Measurements from ENCODE around the gene FOXM1.
A peak's percentile ranks its signal among the peaks of the same experiment; 100 is the strongest.

The FOXM1 gene

DNA sequence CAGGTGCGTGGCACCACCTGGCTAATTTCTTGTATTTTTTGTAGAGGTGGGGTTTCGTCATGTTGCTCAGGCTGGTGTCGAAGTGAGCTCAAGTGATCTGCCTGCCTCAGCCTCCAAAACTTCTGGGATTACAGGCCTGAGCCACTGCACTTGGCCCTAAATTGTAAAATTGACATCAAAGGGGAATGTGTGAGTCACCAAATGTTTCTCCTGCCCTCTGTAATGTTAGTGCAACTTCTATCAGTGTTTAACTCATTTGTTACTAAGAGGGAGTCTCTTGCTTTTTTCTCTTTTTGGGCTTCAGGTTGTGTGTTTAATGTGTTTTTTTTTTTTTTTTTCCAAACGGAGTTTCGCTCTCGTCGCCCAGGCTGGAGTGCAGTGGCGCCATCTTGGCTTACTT, 16.0 kb upstream of the FOXM1 start:
- no peak overlapping the region for H3K4me3 ChIP-seq (ENCODE audit: low read depth, low read length)
- TF ChIP-seq, protein P1, sequence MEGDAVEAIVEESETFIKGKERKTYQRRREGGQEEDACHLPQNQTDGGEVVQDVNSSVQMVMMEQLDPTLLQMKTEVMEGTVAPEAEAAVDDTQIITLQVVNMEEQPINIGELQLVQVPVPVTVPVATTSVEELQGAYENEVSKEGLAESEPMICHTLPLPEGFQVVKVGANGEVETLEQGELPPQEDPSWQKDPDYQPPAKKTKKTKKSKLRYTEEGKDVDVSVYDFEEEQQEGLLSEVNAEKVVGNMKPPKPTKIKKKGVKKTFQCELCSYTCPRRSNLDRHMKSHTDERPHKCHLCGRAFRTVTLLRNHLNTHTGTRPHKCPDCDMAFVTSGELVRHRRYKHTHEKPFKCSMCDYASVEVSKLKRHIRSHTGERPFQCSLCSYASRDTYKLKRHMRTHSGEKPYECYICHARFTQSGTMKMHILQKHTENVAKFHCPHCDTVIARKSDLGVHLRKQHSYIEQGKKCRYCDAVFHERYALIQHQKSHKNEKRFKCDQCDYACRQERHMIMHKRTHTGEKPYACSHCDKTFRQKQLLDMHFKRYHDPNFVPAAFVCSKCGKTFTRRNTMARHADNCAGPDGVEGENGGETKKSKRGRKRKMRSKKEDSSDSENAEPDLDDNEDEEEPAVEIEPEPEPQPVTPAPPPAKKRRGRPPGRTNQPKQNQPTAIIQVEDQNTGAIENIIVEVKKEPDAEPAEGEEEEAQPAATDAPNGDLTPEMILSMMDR (conservative IDR thresholded peaks at IDR 0.05; ENCODE audit: low read depth, low read length), result no peak
- DNase-seq (ENCODE audit: low read depth), result peak; percentile 88

DNA sequence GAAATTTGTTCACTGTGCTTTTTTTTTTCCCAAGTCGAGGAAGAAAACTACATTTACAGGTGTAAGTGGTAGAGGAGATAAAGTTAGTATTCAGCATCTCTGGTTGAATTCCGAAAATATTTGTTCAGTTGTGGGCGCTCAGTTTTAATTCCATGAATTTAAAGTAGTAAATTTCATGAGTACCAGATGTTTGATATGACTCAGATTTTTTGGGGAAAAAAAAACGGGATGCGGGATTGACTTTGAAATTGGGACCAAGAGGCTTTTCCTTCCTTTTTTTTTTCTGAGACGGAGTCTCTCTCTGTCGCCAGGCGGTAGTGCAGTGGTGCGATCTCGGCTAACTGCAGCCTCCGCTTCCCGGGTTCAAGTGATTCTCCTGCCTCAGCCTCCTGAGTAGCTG, 15.3 kb upstream of the FOXM1 start:
- TF ChIP-seq, protein P1 (conservative IDR thresholded peaks at IDR 0.05; ENCODE audit: low read depth, low read length), result no peak

DNA sequence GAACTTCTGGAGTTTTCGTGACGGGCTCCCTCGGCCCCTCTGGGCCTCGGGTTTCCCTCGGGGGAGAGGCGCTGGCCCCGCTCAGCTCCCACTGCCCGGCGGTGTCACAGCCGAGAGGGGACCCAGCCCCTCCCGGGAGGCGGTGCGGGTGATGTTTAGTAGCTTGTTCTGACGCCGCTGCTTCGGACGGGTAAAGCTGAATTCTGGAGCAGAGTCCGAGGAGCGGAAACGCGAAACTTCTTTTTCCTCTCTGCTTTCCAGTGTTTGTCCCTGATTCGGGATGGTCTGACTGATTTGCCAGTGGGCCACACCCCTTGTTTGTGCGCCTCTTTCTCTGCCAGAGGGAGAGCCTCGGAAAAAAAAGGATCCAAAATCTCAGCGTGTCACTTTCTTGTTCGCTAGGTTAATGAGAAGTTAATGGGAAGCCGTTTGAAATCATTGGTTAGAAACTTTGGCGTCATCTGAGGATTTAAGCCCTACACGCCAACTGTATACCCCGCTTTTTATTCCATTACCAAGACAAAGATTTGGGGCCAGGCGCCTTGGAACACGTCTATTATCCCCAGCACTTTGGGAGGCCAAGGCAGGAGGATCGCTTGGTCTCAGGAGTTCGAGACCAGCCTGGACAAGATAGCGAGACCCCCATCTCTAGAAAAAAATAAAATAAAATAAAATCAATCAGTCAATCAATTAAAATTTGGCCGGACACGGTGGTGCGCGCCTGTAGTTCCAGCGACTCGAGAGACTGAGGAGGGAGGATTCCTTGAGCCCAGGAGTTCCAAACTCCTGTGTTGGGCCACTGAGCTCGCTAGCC, 14.5 kb upstream of the FOXM1 start:
- TF ChIP-seq, protein P1 (conservative IDR thresholded peaks at IDR 0.05; ENCODE audit: low read depth, low read length), result no peak
- DNase-seq (ENCODE audit: low read depth), result peak; percentile 62

More for the DNA sequence above, 15.3 kb upstream of the FOXM1 start:
- DNase-seq (ENCODE audit: low read depth), result no peak
- H3K4me3 ChIP-seq (ENCODE audit: low read depth, low read length), result no peak overlapping the region

DNA sequence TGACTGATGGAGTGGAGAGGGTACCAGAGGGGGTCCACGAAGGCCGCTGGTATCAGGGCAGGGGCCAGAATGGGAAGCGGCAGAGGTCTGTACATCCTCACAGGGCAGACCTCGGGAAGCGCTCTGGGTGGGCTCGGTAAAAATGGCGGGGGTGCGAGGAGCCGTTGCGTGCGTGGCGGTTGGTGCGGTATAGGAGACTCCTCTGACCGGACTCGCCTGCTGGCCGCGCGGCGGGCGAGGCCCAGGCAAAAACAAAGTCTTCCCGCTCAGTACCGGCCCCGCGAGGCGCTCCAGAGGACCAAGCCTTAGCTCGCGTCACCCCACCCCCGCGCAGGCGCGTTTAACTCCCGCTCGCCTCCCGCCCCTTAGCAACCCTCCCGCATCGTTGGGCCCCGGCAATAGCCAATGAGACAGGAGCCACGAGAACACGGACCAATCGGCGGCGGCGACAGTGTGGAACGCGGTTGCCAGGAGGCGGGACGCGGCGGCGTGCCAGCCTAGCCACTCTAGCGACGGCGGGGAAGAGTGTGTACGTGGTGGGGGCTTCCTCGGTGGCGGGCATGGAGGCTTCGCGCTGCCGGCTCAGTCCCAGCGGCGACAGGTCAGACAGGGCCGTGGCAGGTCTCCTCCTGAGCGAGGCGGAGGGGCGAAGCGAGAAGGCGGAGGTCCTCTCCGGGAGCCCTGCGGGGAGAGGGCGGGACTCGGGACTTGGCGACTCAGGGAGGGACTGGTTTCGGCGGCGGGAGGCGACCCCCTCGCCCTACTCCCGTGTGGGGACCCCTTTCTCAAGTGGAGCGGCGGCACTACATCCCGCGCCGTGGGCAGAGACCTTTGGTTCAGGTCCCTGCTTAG, 13.6 kb upstream of the FOXM1 start, which contains the start of gene TULP3:
TULP3 (plus strand) TSS at position 504 of the 852 bp plus-strand sequence; CDS start at position 561, 57 bp downstream.
- TF ChIP-seq, protein P1 (conservative IDR thresholded peaks at IDR 0.05; ENCODE audit: low read depth, low read length), result peak; percentile 22
- DNase-seq (ENCODE audit: low read depth), result peak; percentile 98
- H3K4me3 ChIP-seq (ENCODE audit: low read depth, low read length), result peak within 1 kb of the TSS; percentile 96

More for the DNA sequence above, 14.5 kb upstream of the FOXM1 start:
- H3K4me3 ChIP-seq (ENCODE audit: low read depth, low read length), result peak overlapping the region; percentile 96

DNA sequence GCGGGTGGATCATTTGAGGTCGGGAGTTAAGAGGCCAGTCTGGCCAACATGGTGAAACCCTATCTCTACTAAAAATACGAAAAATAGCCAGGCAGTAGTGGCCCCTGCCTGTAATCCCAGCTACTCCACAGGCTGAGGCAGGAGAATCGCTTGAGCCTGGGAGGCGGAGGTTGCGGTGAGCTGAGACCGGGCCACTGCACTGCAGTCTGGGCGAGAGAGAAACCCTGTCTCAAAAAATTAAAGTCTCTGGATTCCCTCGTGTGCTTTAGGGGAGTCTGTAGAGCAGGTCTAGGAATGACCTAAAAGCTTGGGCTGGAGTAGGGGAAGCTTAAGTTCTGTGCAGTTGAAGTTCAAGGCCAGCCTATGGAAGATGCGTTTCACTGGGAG, 13.0 kb upstream of the FOXM1 start:
- TF ChIP-seq, protein P1 (conservative IDR thresholded peaks at IDR 0.05; ENCODE audit: low read depth, low read length), result no peak
- H3K4me3 ChIP-seq (ENCODE audit: low read depth, low read length), result peak overlapping the region; percentile 96
- peak; percentile 12 for DNase-seq (ENCODE audit: low read depth)

DNA sequence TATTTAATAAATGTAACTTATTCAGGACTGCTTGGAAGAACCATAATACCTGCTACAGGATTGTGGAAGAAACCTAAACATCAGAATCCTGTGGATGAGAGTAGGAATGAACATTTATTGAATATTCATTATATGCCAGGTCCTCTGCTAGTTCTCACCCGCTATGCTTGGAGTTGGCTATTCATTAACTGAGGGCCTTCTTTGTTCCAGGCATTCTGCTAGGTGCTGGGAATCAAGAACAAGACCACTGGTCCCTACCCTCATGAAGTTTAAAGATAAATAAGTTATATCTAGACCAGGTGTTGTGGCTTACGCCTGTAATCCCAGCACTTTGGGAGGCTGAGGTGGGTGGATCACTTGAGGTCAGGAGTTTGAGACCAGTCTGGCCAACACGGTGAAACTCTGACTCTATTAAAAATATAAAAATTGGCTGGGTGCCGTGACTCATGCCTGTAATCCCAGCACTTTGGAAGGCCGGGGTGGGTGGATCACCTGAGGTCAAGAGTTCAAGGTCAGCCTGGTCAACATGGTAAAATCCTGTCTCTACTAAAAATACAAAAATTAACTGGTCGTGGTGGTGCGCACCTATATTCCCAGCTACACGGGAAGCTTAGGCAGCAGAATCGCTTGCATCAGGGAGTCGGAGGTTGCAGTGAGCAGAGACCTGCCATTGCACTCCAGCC, 9.9 kb upstream of the FOXM1 start:
- TF ChIP-seq, protein P1 (conservative IDR thresholded peaks at IDR 0.05; ENCODE audit: low read depth, low read length), result no peak
- no peak for DNase-seq (ENCODE audit: low read depth)
- H3K4me3 ChIP-seq (ENCODE audit: low read depth, low read length), result no peak overlapping the region
